Panc1 (cell line): ENCODE measurements around the gene CPS1.

Experiments
- POLR2AphosphoS5 ChIP-seq: IDR thresholded peaks from 2 replicates; pipeline ENCODE4 v1.6.1; 2012; ENCODE audit warnings: mild to moderate bottlenecking, low read depth, low read length, moderate library complexity
- SIN3A ChIP-seq: IDR thresholded peaks from 2 replicates; pipeline ENCODE4 v1.6.1; 2012; ENCODE audit warnings: low read depth, mild to moderate bottlenecking, low read length, moderate library complexity, borderline replicate concordance; ENCODE audit not compliant: insufficient read depth
- TF ChIP-seq, protein P1 (sequence below): fragments of 450-650 bp; IDR thresholded peaks from 2 replicates; pipeline ENCODE4 v1.5.1; 2017; ENCODE audit warnings: mild to moderate bottlenecking
- TF ChIP-seq, protein P2 (sequence below), 2 experiments: IDR thresholded peaks; 2 replicates each; pipeline ENCODE4 v1.6.1; 2011 to 2012; ENCODE audit warnings: low read depth in 2 of 2, control low read depth in 1 of 2, low read length in 1 of 2, mild to moderate bottlenecking in 1 of 2, moderate library complexity in 1 of 2; ENCODE audit not compliant: insufficient read depth in 1 of 2

DNA sequence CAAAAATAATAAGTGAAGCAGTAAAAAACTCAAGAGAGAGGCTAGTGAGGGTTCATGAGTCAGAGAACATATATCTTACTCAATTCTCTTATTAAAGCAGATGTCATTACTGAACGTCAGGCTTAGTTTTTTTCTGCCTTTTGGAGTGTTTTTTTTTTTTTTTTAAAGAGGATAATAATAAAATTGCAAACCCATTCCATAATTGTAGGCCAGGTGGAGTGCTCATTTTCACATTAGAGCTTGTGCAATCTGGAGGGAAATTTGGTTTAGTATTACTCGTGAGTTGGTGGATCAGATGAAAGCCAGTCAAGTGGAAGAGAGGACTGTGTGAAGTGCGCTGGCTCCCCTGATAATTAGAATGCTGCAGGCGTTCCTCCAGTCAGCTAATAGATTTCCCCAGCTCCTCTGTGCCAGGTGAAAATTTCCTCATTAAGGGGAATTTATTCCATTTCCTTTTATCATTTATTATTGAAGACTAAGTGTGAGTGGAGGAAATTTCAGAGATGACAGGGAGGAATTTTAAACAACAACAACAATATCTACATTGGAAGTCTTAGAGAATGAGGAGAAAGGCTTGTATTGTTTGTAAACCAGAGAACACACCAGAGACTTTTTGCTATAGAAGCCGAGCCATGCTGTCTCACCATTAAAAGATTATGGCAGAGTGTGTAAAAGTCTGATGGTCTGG, 74.6 kb downstream of the CPS1 start:
- TF ChIP-seq, protein P1, sequence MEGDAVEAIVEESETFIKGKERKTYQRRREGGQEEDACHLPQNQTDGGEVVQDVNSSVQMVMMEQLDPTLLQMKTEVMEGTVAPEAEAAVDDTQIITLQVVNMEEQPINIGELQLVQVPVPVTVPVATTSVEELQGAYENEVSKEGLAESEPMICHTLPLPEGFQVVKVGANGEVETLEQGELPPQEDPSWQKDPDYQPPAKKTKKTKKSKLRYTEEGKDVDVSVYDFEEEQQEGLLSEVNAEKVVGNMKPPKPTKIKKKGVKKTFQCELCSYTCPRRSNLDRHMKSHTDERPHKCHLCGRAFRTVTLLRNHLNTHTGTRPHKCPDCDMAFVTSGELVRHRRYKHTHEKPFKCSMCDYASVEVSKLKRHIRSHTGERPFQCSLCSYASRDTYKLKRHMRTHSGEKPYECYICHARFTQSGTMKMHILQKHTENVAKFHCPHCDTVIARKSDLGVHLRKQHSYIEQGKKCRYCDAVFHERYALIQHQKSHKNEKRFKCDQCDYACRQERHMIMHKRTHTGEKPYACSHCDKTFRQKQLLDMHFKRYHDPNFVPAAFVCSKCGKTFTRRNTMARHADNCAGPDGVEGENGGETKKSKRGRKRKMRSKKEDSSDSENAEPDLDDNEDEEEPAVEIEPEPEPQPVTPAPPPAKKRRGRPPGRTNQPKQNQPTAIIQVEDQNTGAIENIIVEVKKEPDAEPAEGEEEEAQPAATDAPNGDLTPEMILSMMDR = no peak
- TF ChIP-seq, protein P2, sequence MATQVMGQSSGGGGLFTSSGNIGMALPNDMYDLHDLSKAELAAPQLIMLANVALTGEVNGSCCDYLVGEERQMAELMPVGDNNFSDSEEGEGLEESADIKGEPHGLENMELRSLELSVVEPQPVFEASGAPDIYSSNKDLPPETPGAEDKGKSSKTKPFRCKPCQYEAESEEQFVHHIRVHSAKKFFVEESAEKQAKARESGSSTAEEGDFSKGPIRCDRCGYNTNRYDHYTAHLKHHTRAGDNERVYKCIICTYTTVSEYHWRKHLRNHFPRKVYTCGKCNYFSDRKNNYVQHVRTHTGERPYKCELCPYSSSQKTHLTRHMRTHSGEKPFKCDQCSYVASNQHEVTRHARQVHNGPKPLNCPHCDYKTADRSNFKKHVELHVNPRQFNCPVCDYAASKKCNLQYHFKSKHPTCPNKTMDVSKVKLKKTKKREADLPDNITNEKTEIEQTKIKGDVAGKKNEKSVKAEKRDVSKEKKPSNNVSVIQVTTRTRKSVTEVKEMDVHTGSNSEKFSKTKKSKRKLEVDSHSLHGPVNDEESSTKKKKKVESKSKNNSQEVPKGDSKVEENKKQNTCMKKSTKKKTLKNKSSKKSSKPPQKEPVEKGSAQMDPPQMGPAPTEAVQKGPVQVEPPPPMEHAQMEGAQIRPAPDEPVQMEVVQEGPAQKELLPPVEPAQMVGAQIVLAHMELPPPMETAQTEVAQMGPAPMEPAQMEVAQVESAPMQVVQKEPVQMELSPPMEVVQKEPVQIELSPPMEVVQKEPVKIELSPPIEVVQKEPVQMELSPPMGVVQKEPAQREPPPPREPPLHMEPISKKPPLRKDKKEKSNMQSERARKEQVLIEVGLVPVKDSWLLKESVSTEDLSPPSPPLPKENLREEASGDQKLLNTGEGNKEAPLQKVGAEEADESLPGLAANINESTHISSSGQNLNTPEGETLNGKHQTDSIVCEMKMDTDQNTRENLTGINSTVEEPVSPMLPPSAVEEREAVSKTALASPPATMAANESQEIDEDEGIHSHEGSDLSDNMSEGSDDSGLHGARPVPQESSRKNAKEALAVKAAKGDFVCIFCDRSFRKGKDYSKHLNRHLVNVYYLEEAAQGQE (IDR thresholded peaks at IDR 0.05; ENCODE audit: insufficient read depth in 1 of 2, low read depth in 2 of 2, low read length in 1 of 2) = no peak
- TF ChIP-seq SIN3A = no peak
- no peak for TF ChIP-seq POLR2AphosphoS5
